ENCODE data around the gene CREB3L2. TPM values are rescaled to one million over a fixed set of nuclear protein-coding genes. Genes with fewer than 3 reads are reported as not detected.

Gene CREB3L2
- total and polyA plus RNA-seq, 2 of the 8 experiments (the other 6 are each of a cell fraction or from before 2014, with no cell fraction given) = 14.4 to 48.3 TPM

GRCh38 chr7:138002828-138003189, 923 bp upstream of the CREB3L2 start (continued):
- TF ChIP-seq CTCF (IDR thresholded peaks at IDR 0.05; ENCODE audit: control extremely low read depth in 1 of 3, insufficient read depth in 1 of 3, low read depth in 1 of 3, low read length in 3 of 3) = no peak
- no peak for TF ChIP-seq HDAC2 (IDR thresholded peaks at IDR 0.05; ENCODE audit: borderline replicate concordance in 1 of 2, low read depth in 2 of 2, low read length in 2 of 2)
- no peak for TF ChIP-seq ATF3 (IDR thresholded peaks at IDR 0.05; ENCODE audit: insufficient read depth, low read depth, low read length)
- no peak for TF ChIP-seq ZNF274 (IDR thresholded peaks at IDR 0.05; ENCODE audit: borderline replicate concordance, extremely low read depth, low read length)
